ENCODE results near the gene PPA2.
"Not testable (repeated sequence)": the region's sequence is repeated elsewhere in the genome, so short reads cannot be mapped to it uniquely, and the experiment has no call there.

Gene PPA2

GRCh38 chr4:105474099-105474518, 247 bp upstream of the PPA2 start:
- FAIRE-seq (no peak), DNase-seq (ENCODE audit: insufficient read length) (no peak)
- no peak for TF ChIP-seq TAF1 (IDR thresholded peaks at IDR 0.05; ENCODE audit: borderline replicate concordance, low read depth, low read length)
- TF ChIP-seq POLR2AphosphoS5 (IDR thresholded peaks at IDR 0.05; ENCODE audit: low read depth, low read length), result no peak
- TF ChIP-seq POLR2A (IDR thresholded peaks at IDR 0.05; ENCODE audit: low read depth, low read length), result no peak

GRCh38 chr4:105472871-105473323, 965 bp downstream of the PPA2 start:
- TF ChIP-seq POLR2AphosphoS5 (IDR thresholded peaks at IDR 0.05; ENCODE audit: low read depth, low read length) (no peak), TAF1 (IDR thresholded peaks at IDR 0.05; ENCODE audit: borderline replicate concordance, low read depth, low read length) (no peak), POLR2A (IDR thresholded peaks at IDR 0.05; ENCODE audit: low read depth, low read length) (no peak)
- FAIRE-seq, result peak; percentile 83
- peak; percentile 5 for DNase-seq (ENCODE audit: insufficient read length)

GRCh38 chr4:105471566-105472176, 2.2 kb downstream of the PPA2 start:
- peak; percentile 28 for DNase-seq (ENCODE audit: insufficient read length)
- no peak for TF ChIP-seq POLR2AphosphoS5 (IDR thresholded peaks at IDR 0.05; ENCODE audit: low read depth, low read length)
- TF ChIP-seq TAF1 (IDR thresholded peaks at IDR 0.05; ENCODE audit: borderline replicate concordance, low read depth, low read length), result no peak
- TF ChIP-seq POLR2A (IDR thresholded peaks at IDR 0.05; ENCODE audit: low read depth, low read length), result no peak
- FAIRE-seq, result peak; percentile 90

- TF ChIP-seq POLR2AphosphoS5 (IDR thresholded peaks at IDR 0.05; ENCODE audit: low read depth, low read length) (no peak), POLR2A (IDR thresholded peaks at IDR 0.05; ENCODE audit: low read depth, low read length) (no peak), TAF1 (IDR thresholded peaks at IDR 0.05; ENCODE audit: borderline replicate concordance, low read depth, low read length) (no peak)
- FAIRE-seq (no peak), DNase-seq (ENCODE audit: insufficient read length) (no peak)
Observed at GRCh38 chr4:105470766-105471165, 3.1 kb downstream of the PPA2 start.

- TF ChIP-seq POLR2AphosphoS5 (IDR thresholded peaks at IDR 0.05; ENCODE audit: low read depth, low read length) (no peak), TAF1 (IDR thresholded peaks at IDR 0.05; ENCODE audit: borderline replicate concordance, low read depth, low read length) (no peak), POLR2A (IDR thresholded peaks at IDR 0.05; ENCODE audit: low read depth, low read length) (no peak)
- no peak for FAIRE-seq
- DNase-seq (ENCODE audit: insufficient read length), result no peak
Observed at GRCh38 chr4:105469736-105470135, 4.1 kb downstream of the PPA2 start.

- no peak for TF ChIP-seq POLR2AphosphoS5 (IDR thresholded peaks at IDR 0.05; ENCODE audit: low read depth, low read length)
- TF ChIP-seq TAF1 (IDR thresholded peaks at IDR 0.05; ENCODE audit: borderline replicate concordance, low read depth, low read length), result no peak
- no peak for TF ChIP-seq POLR2A (IDR thresholded peaks at IDR 0.05; ENCODE audit: low read depth, low read length)
- FAIRE-seq (no peak), DNase-seq (ENCODE audit: insufficient read length) (no peak)
Observed at GRCh38 chr4:105466580-105466979, 7.3 kb downstream of the PPA2 start.

- not testable (repeated sequence) for DNase-seq (ENCODE audit: insufficient read length); FAIRE-seq
Observed at GRCh38 chr4:105464563-105464962, 9.3 kb downstream of the PPA2 start.

- DNase-seq (ENCODE audit: insufficient read length) (no peak), FAIRE-seq (no peak)
- TF ChIP-seq TAF1 (IDR thresholded peaks at IDR 0.05; ENCODE audit: borderline replicate concordance, low read depth, low read length) (no peak), POLR2AphosphoS5 (IDR thresholded peaks at IDR 0.05; ENCODE audit: low read depth, low read length) (no peak), POLR2A (IDR thresholded peaks at IDR 0.05; ENCODE audit: low read depth, low read length) (no peak)
Observed at GRCh38 chr4:105462576-105462975, 11.3 kb downstream of the PPA2 start.

- DNase-seq (ENCODE audit: insufficient read length) (no peak), FAIRE-seq (peak; percentile 27)
- no peak for TF ChIP-seq TAF1 (IDR thresholded peaks at IDR 0.05; ENCODE audit: borderline replicate concordance, low read depth, low read length)
- no peak for TF ChIP-seq POLR2A (IDR thresholded peaks at IDR 0.05; ENCODE audit: low read depth, low read length)
- TF ChIP-seq POLR2AphosphoS5 (IDR thresholded peaks at IDR 0.05; ENCODE audit: low read depth, low read length), result no peak
Observed at GRCh38 chr4:105461621-105462382, 12.1 kb downstream of the PPA2 start.

- DNase-seq (ENCODE audit: insufficient read length) (no peak), FAIRE-seq (no peak)
- TF ChIP-seq TAF1 (IDR thresholded peaks at IDR 0.05; ENCODE audit: borderline replicate concordance, low read depth, low read length) (no peak), POLR2AphosphoS5 (IDR thresholded peaks at IDR 0.05; ENCODE audit: low read depth, low read length) (no peak), POLR2A (IDR thresholded peaks at IDR 0.05; ENCODE audit: low read depth, low read length) (no peak)
Observed at GRCh38 chr4:105461221-105461620, 12.6 kb downstream of the PPA2 start.

- FAIRE-seq (no peak), DNase-seq (ENCODE audit: insufficient read length) (no peak)
- TF ChIP-seq POLR2AphosphoS5 (IDR thresholded peaks at IDR 0.05; ENCODE audit: low read depth, low read length) (no peak), POLR2A (IDR thresholded peaks at IDR 0.05; ENCODE audit: low read depth, low read length) (no peak), TAF1 (IDR thresholded peaks at IDR 0.05; ENCODE audit: borderline replicate concordance, low read depth, low read length) (no peak)
Observed at GRCh38 chr4:105460306-105460705, 13.6 kb downstream of the PPA2 start.

GRCh38 chr4:105458541-105458940, 15.3 kb downstream of the PPA2 start:
- not testable (repeated sequence) for FAIRE-seq; DNase-seq (ENCODE audit: insufficient read length)
